ENCODE results near the gene PPP1R18. TPM values are rescaled to one million over a fixed set of nuclear protein-coding genes. Genes with fewer than 3 reads are reported as not detected.

Gene PPP1R18
- total and polyA plus RNA-seq, 9 of the 15 experiments (the other 6 are each of a cell fraction or from before 2014, with no cell fraction given): 12.0 to 99.2 (median 42.6) TPM

DNA sequence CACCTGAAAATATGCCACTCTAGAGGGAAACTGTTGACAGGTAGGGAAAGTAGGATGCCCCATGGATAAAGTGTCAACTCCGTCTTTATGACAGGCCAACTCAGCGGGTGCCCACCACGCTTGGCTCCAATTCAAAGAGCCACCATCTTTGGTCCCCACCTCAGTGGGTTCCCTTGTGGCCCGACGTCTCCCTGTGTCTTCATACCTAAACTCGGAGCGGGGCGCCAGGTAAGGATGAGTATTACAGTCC, 30.4 kb upstream of the PPP1R18 start (continued):
- 0 out of 2 replicates have a peak, but pooled peaks have one; percentile 57 for TF ChIP-seq SRSF3 (IDR thresholded peaks at IDR 0.05; ENCODE audit: insufficient read depth, low read length)
- TF ChIP-seq, protein P1, sequence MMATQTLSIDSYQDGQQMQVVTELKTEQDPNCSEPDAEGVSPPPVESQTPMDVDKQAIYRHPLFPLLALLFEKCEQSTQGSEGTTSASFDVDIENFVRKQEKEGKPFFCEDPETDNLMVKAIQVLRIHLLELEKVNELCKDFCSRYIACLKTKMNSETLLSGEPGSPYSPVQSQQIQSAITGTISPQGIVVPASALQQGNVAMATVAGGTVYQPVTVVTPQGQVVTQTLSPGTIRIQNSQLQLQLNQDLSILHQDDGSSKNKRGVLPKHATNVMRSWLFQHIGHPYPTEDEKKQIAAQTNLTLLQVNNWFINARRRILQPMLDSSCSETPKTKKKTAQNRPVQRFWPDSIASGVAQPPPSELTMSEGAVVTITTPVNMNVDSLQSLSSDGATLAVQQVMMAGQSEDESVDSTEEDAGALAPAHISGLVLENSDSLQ (IDR thresholded peaks at IDR 0.05): no peak
- TF ChIP-seq PHF20 (IDR thresholded peaks at IDR 0.05; ENCODE audit: partially characterized antibody): peak; percentile 35
- peak; percentile 86 for TF ChIP-seq PHB (CRISPR knock-in tag; IDR thresholded peaks at IDR 0.05)
- TF ChIP-seq MYC (IDR thresholded peaks at IDR 0.05; ENCODE audit: low read depth, low read length): no peak
- peak; percentile 91 for TF ChIP-seq MYC (CRISPR knock-in tag; IDR thresholded peaks at IDR 0.05; ENCODE audit: borderline replicate concordance, low read depth)

DNA sequence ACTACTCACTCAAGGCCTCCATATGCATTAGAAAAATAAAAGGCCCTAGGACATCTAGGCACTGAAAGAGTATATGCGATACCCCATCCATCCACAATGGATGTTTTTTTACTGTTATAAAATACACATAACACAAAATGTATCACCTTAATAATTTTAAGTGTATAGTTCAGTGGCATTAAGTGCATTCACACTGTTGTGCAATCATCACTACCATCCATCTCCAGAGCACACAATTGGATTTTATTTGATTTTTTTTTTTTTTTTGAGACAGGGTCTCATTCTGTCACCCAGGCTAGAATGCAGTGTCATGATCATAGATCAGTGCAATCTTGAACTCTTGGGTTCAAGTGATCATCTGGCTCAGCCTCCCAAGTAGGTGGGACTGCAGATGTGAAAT, 27.8 kb upstream of the PPP1R18 start:
- Histone ChIP-seq H3K9ac (ENCODE audit: insufficient read depth in 1 of 2, low read depth in 2 of 2, low read length in 2 of 2) (no peak overlapping the region), H3K27ac (ENCODE audit: extremely low read depth, low read depth, low read length) (no peak overlapping the region), H3K4me3 (no peak overlapping the region), H3K79me2 (ENCODE audit: control insufficient read depth, insufficient read depth, low read length) (peaks cover 46% of the 10 kb centered on the region), H3K4me2 (ENCODE audit: insufficient read depth, low read length) (no peak overlapping the region), H3K27me3 (ENCODE audit: control insufficient read depth in 2 of 2, insufficient read depth in 2 of 2, low read length in 2 of 2) (no peaks in the 10 kb centered on the region), H3K36me3 (ENCODE audit: control insufficient read depth, insufficient read depth, low read length) (peaks cover 56% of the 10 kb centered on the region), H3K9me1 (ENCODE audit: control insufficient read depth, insufficient read depth, low read length) (no peaks in the 10 kb centered on the region), H4K20me1 (replicated peaks; ENCODE audit: control insufficient read depth, insufficient read depth, low read length) (no peaks in the 10 kb centered on the region), H2AFZ (ENCODE audit: low read depth, low read length) (no peak overlapping the region), H3K4me1 (replicated peaks in 1 of 2; ENCODE audit: control insufficient read depth in 2 of 2, insufficient read depth in 2 of 2, low read length in 2 of 2) (peaks cover 7 to 15% of the 10 kb centered on the region in 2 experiments; a peak in 4 of 5 replicates), H3K9me3 (replicated peaks; ENCODE audit: control insufficient read depth, insufficient read depth, low read depth, low read length) (no peaks in the 10 kb centered on the region)
- no peak for ATAC-seq
- DNase-seq (ENCODE audit: extremely low read depth in 1 of 4, low spot score in 3 of 4): no peak
- ChIA-PET CTCF (ENCODE audit: low intra/inter-chr PET ratio) (no interaction called here), POLR2A (interaction anchor here (0.6 to 27.1 kb wide), 3 partner anchors 8 to 38 kb away, joined by 3 to 524 read pairs (median 3); partner anchors contain the start of gene NRM)
- no TSS peak for BruUV-seq (replicated peaks)
- in situ Hi-C loops (cut with MboI): no loop called here
- 93% methylated on average over 1 of the region's 1 CpG for WGBS (ENCODE audit: insufficient coverage, low coverage, missing lambda C conversion rate)
- FAIRE-seq: no peak
- intact Hi-C loops (cut with micrococcal nuclease): no loop called here
- TF ChIP-seq, protein P2, sequence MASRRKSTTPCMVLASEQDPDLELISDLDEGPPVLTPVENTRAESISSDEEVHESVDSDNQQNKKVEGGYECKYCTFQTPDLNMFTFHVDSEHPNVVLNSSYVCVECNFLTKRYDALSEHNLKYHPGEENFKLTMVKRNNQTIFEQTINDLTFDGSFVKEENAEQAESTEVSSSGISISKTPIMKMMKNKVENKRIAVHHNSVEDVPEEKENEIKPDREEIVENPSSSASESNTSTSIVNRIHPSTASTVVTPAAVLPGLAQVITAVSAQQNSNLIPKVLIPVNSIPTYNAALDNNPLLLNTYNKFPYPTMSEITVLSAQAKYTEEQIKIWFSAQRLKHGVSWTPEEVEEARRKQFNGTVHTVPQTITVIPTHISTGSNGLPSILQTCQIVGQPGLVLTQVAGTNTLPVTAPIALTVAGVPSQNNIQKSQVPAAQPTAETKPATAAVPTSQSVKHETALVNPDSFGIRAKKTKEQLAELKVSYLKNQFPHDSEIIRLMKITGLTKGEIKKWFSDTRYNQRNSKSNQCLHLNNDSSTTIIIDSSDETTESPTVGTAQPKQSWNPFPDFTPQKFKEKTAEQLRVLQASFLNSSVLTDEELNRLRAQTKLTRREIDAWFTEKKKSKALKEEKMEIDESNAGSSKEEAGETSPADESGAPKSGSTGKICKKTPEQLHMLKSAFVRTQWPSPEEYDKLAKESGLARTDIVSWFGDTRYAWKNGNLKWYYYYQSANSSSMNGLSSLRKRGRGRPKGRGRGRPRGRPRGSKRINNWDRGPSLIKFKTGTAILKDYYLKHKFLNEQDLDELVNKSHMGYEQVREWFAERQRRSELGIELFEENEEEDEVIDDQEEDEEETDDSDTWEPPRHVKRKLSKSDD (conservative IDR thresholded peaks at IDR 0.05; ENCODE audit: low read length): no peak
- no peak for TF ChIP-seq POLR2AphosphoS5 (IDR thresholded peaks at IDR 0.05; ENCODE audit: control insufficient read depth, insufficient read depth, low read depth, low read length)
- TF ChIP-seq, protein P3, sequence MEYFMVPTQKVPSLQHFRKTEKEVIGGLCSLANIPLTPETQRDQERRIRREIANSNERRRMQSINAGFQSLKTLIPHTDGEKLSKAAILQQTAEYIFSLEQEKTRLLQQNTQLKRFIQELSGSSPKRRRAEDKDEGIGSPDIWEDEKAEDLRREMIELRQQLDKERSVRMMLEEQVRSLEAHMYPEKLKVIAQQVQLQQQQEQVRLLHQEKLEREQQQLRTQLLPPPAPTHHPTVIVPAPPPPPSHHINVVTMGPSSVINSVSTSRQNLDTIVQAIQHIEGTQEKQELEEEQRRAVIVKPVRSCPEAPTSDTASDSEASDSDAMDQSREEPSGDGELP (CRISPR knock-in tag; IDR thresholded peaks at IDR 0.05; ENCODE audit: borderline replicate concordance): no peak
- TF ChIP-seq, protein P4, sequence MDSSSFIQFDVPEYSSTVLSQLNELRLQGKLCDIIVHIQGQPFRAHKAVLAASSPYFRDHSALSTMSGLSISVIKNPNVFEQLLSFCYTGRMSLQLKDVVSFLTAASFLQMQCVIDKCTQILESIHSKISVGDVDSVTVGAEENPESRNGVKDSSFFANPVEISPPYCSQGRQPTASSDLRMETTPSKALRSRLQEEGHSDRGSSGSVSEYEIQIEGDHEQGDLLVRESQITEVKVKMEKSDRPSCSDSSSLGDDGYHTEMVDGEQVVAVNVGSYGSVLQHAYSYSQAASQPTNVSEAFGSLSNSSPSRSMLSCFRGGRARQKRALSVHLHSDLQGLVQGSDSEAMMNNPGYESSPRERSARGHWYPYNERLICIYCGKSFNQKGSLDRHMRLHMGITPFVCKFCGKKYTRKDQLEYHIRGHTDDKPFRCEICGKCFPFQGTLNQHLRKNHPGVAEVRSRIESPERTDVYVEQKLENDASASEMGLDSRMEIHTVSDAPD (CRISPR knock-in tag; IDR thresholded peaks at IDR 0.05): no peak
- no peak for TF ChIP-seq PURB (CRISPR knock-in tag; IDR thresholded peaks at IDR 0.05; ENCODE audit: low read depth)
- TF ChIP-seq ZNF408 (CRISPR knock-in tag; IDR thresholded peaks at IDR 0.05; ENCODE audit: low read depth): no peak
- TF ChIP-seq, protein P5, sequence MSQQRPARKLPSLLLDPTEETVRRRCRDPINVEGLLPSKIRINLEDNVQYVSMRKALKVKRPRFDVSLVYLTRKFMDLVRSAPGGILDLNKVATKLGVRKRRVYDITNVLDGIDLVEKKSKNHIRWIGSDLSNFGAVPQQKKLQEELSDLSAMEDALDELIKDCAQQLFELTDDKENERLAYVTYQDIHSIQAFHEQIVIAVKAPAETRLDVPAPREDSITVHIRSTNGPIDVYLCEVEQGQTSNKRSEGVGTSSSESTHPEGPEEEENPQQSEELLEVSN (IDR thresholded peaks at IDR 0.05; ENCODE audit: borderline replicate concordance in 1 of 2, extremely low read depth in 1 of 2, insufficient read depth in 1 of 2, insufficient read length in 1 of 2, low read depth in 1 of 2, low read length in 1 of 2, poor library complexity in 1 of 2, severe bottlenecking in 1 of 2): no peak
- TF ChIP-seq HDGF (IDR thresholded peaks at IDR 0.05): no peak
